HepG2 (cell line): ENCODE results near the gene HDAC3. TPM values are rescaled to one million over a fixed set of nuclear protein-coding genes. Genes with fewer than 3 reads are reported as not detected.
A peak's percentile ranks its signal among the peaks of the same experiment; 100 is the strongest.

ENCODE experiments used
- BATF2 ChIP-seq: sonication (generic); formaldehyde crosslinking; IDR thresholded peaks from 2 replicates; pipeline ENCODE4 v1.8.0; 2022; ENCODE audit warnings: mild to moderate bottlenecking, missing genetic modification reagents, moderate library complexity
- CCDC6 ChIP-seq: sonication (generic); formaldehyde crosslinking; IDR thresholded peaks from 2 replicates; pipeline ENCODE4 v1.8.1; 2022; ENCODE audit warnings: mild to moderate bottlenecking, missing genetic modification reagents, moderate library complexity
- CENPX ChIP-seq: sonication (generic); formaldehyde crosslinking; IDR thresholded peaks from 2 replicates; pipeline ENCODE4 v1.9.0; 2021; ENCODE audit warnings: mild to moderate bottlenecking, missing genetic modification reagents, moderate library complexity
- GATAD1 ChIP-seq: IDR thresholded peaks from 2 replicates; pipeline ENCODE4 v1.6.1; 2016; ENCODE audit warnings: missing genetic modification reagents, missing compliant biosample characterization
- GTF2F1 ChIP-seq: fragments of 150-350 bp; IDR thresholded peaks from 2 replicates; pipeline ENCODE4 v1.6.1; 2014; ENCODE audit warnings: low read length
- HHEX ChIP-seq: IDR thresholded peaks from 2 replicates; pipeline ENCODE4 v1.6.1; 2016; ENCODE audit warnings: control low read depth
- KAT8 ChIP-seq: IDR thresholded peaks from 2 replicates; pipeline ENCODE4 v1.6.1; 2016; ENCODE audit warnings: missing genetic modification reagents, missing compliant biosample characterization
- KDM4B ChIP-seq: sonication (generic); formaldehyde crosslinking; IDR thresholded peaks from 2 replicates; pipeline ENCODE4 v1.4.0; 2020; ENCODE audit warnings: missing genetic modification reagents
- MAFG ChIP-seq: sonication (generic); formaldehyde crosslinking; IDR thresholded peaks from 2 replicates; pipeline ENCODE4 v1.5.1; 2020; ENCODE audit warnings: mild to moderate bottlenecking, missing genetic modification reagents
- MEIS2 ChIP-seq: sonication (generic); formaldehyde crosslinking; IDR thresholded peaks from 2 replicates; pipeline ENCODE4 v1.9.0; 2021; ENCODE audit warnings: mild to moderate bottlenecking, missing genetic modification reagents
- NBN ChIP-seq: fragments of 450-650 bp; conservative IDR thresholded peaks from 2 replicates; pipeline ENCODE4 v1.6.1; 2017
- NR2C2 ChIP-seq: sonication (generic); formaldehyde crosslinking; IDR thresholded peaks from 2 replicates; pipeline ENCODE4 v1.4.0; 2020; ENCODE audit warnings: missing genetic modification reagents, mild to moderate bottlenecking, moderate library complexity, borderline replicate concordance
- PRDM10 ChIP-seq: sonication (generic); formaldehyde crosslinking; IDR thresholded peaks from 2 replicates; pipeline ENCODE4 v1.4.0; 2020; ENCODE audit warnings: low read depth, missing genetic modification reagents
- SOX13 ChIP-seq, 3 experiments: fragments of 450-650 bp in 1 of 3; sonication (generic) in 1 of 3; formaldehyde crosslinking in 1 of 3; IDR thresholded peaks in 2 of 3; conservative IDR thresholded peaks in 1 of 3; 2 replicates each; pipeline versions ENCODE4 v1.5.0 to v1.6.1; 2016 to 2020; ENCODE audit warnings: antibody characterized with exemption in 1 of 3, mild to moderate bottlenecking in 1 of 3, missing compliant biosample characterization in 1 of 3, missing genetic modification reagents in 1 of 3, moderate library complexity in 1 of 3
- ZFAT ChIP-seq: sonication (generic); formaldehyde crosslinking; conservative IDR thresholded peaks from 2 replicates; pipeline ENCODE4 v1.8.1; 2023; ENCODE audit warnings: missing genetic modification reagents, inconsistent platforms
- ZNF263 ChIP-seq: sonication (generic); formaldehyde crosslinking; IDR thresholded peaks from 2 replicates; pipeline ENCODE4 v1.4.0; 2020; ENCODE audit warnings: missing genetic modification reagents
- ZNF350 ChIP-seq: sonication (generic); formaldehyde crosslinking; IDR thresholded peaks from 2 replicates; pipeline ENCODE4 v1.4.0; 2020; ENCODE audit warnings: mild to moderate bottlenecking, low read depth, missing genetic modification reagents, borderline replicate concordance
- ZNF768 ChIP-seq: sonication (generic); formaldehyde crosslinking; IDR thresholded peaks from 2 replicates; pipeline ENCODE4 v1.4.0; 2020; ENCODE audit warnings: missing genetic modification reagents
- ZSCAN20 ChIP-seq: sonication (generic); formaldehyde crosslinking; IDR thresholded peaks from 2 replicates; pipeline ENCODE4 v1.4.0; 2020; ENCODE audit warnings: missing genetic modification reagents, mild to moderate bottlenecking, borderline replicate concordance
- ZUFSP ChIP-seq: sonication (generic); formaldehyde crosslinking; IDR thresholded peaks from 2 replicates; pipeline ENCODE4 v1.9.0; 2021; ENCODE audit warnings: missing genetic modification reagents, mild to moderate bottlenecking, borderline replicate concordance
- polyA plus RNA-seq, 8 experiments: library from polyadenylated mRNA; depleted of rRNA in 3 of 8; stranded (reverse) in 7 of 8; unstranded in 1 of 8; fragments of >200 nt; fragmentation: Illumina TruSeq in 4 of 8; extraction: Trizol in 4 of 8; gene quantifications; 2 replicates each; pipeline versions ENCODE4 v1.2.1 to v1.2.3, GENCODE V29; 2011 to 2016; ENCODE audit warnings: low read depth in 4 of 8, missing spikeins in 1 of 8, mixed read lengths in 1 of 8; ENCODE audit not compliant: insufficient read depth in 1 of 8
- total RNA-seq, 5 experiments: library from RNA; depleted of rRNA; stranded (reverse); fragments of >200 nt; fragmentation: Illumina TruSeq; extraction: Trizol; gene quantifications; 2 replicates each; pipeline ENCODE4 v1.2.3, GENCODE V29; 2016; ENCODE audit warnings: low read depth in 1 of 5

The HDAC3 gene
- total and polyA plus RNA-seq, 2 of the 13 experiments (the other 11 are each of a cell fraction or from before 2014, with no cell fraction given): 84.0 to 94.1 TPM

- TF ChIP-seq CENPX (CRISPR knock-in tag): no peak
- TF ChIP-seq HHEX: no peak
- peak; percentile 49 for TF ChIP-seq KAT8 (CRISPR knock-in tag)
- peak; percentile 78 for TF ChIP-seq GATAD1 (CRISPR knock-in tag)
- TF ChIP-seq MEIS2 (CRISPR knock-in tag): no peak
- no peak for TF ChIP-seq ZNF768
- no peak for TF ChIP-seq CCDC6 (CRISPR knock-in tag)
- no peak for TF ChIP-seq ZNF263 (CRISPR knock-in tag)
- no peak for TF ChIP-seq GTF2F1
- no peak for TF ChIP-seq NR2C2 (CRISPR knock-in tag)
- no peak for TF ChIP-seq MAFG (CRISPR knock-in tag)
- TF ChIP-seq ZNF350 (CRISPR knock-in tag): no peak
- TF ChIP-seq KDM4B: no peak
- TF ChIP-seq SOX13 (IDR thresholded peaks at IDR 0.05): no peak
- TF ChIP-seq SOX13 (CRISPR knock-in tag; conservative IDR thresholded peaks at IDR 0.05 in 1 of 2, IDR thresholded peaks at IDR 0.05 in 1 of 2): peak in 1 of 2 experiments; percentile 24; a peak in 1 of 4 replicates
- no peak for TF ChIP-seq ZSCAN20 (CRISPR knock-in tag)
- TF ChIP-seq ZUFSP (CRISPR knock-in tag): no peak
- TF ChIP-seq BATF2 (CRISPR knock-in tag): peak; percentile 31; the same call in 1 of the 2 replicates
- TF ChIP-seq PRDM10: peak; percentile 91
- TF ChIP-seq ZFAT (CRISPR knock-in tag): no peak
- TF ChIP-seq NBN: no peak
These were observed 18.4 kb downstream of the HDAC3 start (continued) for GRCh38 chr5:141618030-141618803.
